Trophoblast cell (in vitro differentiated cells and primary cell): ENCODE measurements around the gene CACNA2D2.
A peak's percentile ranks its signal among the peaks of the same experiment; 100 is the strongest.

Source experiments
- DNase-seq, 2 donors: peaks; one replicate each; pipeline ENCODE4 v3.0.0-alpha.2; 2016
- H2AFZ ChIP-seq: 2 replicates; pipeline ENCODE4 v1.6.1; 2013; ENCODE audit warnings: low read length, moderate library complexity, mild to moderate bottlenecking; ENCODE audit not compliant: insufficient read depth, poor library complexity
- H2AK5ac ChIP-seq: 2 replicates; pipeline ENCODE4 v1.6.1; 2013; ENCODE audit warnings: mild to moderate bottlenecking, low read length
- H2BK120ac ChIP-seq: 2 replicates; pipeline ENCODE4 v1.6.1; 2013; ENCODE audit warnings: low read length, mild to moderate bottlenecking, moderate library complexity; ENCODE audit not compliant: insufficient read depth, poor library complexity
- H2BK12ac ChIP-seq: 2 replicates; pipeline ENCODE4 v1.6.1; 2013; ENCODE audit warnings: mild to moderate bottlenecking, low read length, moderate library complexity
- H2BK5ac ChIP-seq: 2 replicates; pipeline ENCODE4 v1.6.1; 2013; ENCODE audit warnings: low read length, low read depth, moderate library complexity, mild to moderate bottlenecking; ENCODE audit not compliant: poor library complexity
- H3K14ac ChIP-seq: 2 replicates; pipeline ENCODE4 v1.6.1; 2013; ENCODE audit warnings: mild to moderate bottlenecking, low read length
- H3K18ac ChIP-seq: 2 replicates; pipeline ENCODE4 v1.6.1; 2013; ENCODE audit warnings: mild to moderate bottlenecking, low read length
- H3K23ac ChIP-seq: 2 replicates; pipeline ENCODE4 v1.6.1; 2013; ENCODE audit warnings: low read length
- H3K27ac ChIP-seq: 2 replicates; pipeline ENCODE4 v1.5.1; 2013; ENCODE audit warnings: low read depth, mild to moderate bottlenecking, inconsistent platforms, low read length, moderate library complexity
- H3K27me3 ChIP-seq: 2 replicates; pipeline ENCODE4 v1.6.1; 2013; ENCODE audit warnings: inconsistent platforms, mild to moderate bottlenecking, low read length, moderate library complexity; ENCODE audit not compliant: insufficient read depth
- H3K36me3 ChIP-seq, 2 experiments: 1 replicate in 1 of 2; 2 replicates in 1 of 2; pipeline ENCODE4 v1.6.1; 2013; ENCODE audit warnings: low read length in 2 of 2, mild to moderate bottlenecking in 2 of 2, moderate library complexity in 1 of 2; ENCODE audit not compliant: insufficient read depth in 2 of 2, control insufficient read depth in 1 of 2
- H3K4ac ChIP-seq: 2 replicates; pipeline ENCODE4 v1.6.1; 2013; ENCODE audit warnings: low read depth, mild to moderate bottlenecking, low read length, moderate library complexity
- H3K4me1 ChIP-seq, 2 experiments: 1 replicate in 1 of 2; 2 replicates in 1 of 2; pipeline ENCODE4 v1.6.1; 2013; ENCODE audit warnings: low read length in 2 of 2, mild to moderate bottlenecking in 2 of 2, moderate library complexity in 1 of 2; ENCODE audit not compliant: insufficient read depth in 2 of 2, control insufficient read depth in 1 of 2
- H3K4me2 ChIP-seq: 2 replicates; pipeline ENCODE4 v1.6.1; 2013; ENCODE audit warnings: inconsistent platforms, mild to moderate bottlenecking, low read length, moderate library complexity
- H3K4me3 ChIP-seq: 2 replicates; pipeline ENCODE4 v1.5.1; 2013; ENCODE audit warnings: mild to moderate bottlenecking, low read depth, low read length, inconsistent platforms
- H3K79me1 ChIP-seq: one replicate; pipeline ENCODE4 v1.6.1; 2013; ENCODE audit warnings: low read length
- H3K79me2 ChIP-seq: 2 replicates; pipeline ENCODE4 v1.6.1; 2013; ENCODE audit warnings: low read length, mild to moderate bottlenecking; ENCODE audit not compliant: control insufficient read depth, insufficient read depth, poor library complexity
- H3K9ac ChIP-seq: 2 replicates; pipeline ENCODE4 v1.6.1; 2013; ENCODE audit warnings: mild to moderate bottlenecking, low read length
- H3K9me3 ChIP-seq: 2 replicates; pipeline ENCODE4 v1.6.1; 2013; ENCODE audit warnings: low read depth, mild to moderate bottlenecking, control low read depth, inconsistent platforms, low read length; ENCODE audit not compliant: insufficient read depth
- H4K12ac ChIP-seq: 2 replicates; pipeline ENCODE4 v1.6.1; 2013; ENCODE audit warnings: low read depth, mild to moderate bottlenecking, low read length, moderate library complexity
- H4K8ac ChIP-seq: 2 replicates; pipeline ENCODE4 v1.6.1; 2013; ENCODE audit warnings: low read depth, mild to moderate bottlenecking, low read length, moderate library complexity
- H4K91ac ChIP-seq: one replicate; pipeline ENCODE4 v1.6.1; 2013; ENCODE audit warnings: low read depth, mild to moderate bottlenecking, low read length, moderate library complexity
- WGBS: extraction: QIAGEN DNeasy Blood & Tissue Kit; methylation state at CpG from one replicate; pipeline ENCODE4 v1.1.7; 2013; ENCODE audit warnings: missing lambda C conversion rate; ENCODE audit not compliant: insufficient read length, insufficient coverage; ENCODE audit errors: extremely low coverage; 5-methylcytosine and 5-hydroxymethylcytosine counted together

The CACNA2D2 gene

GRCh38 chr3:50550079-50550736 lies 46.8 kb upstream of the CACNA2D2 start:
- Histone ChIP-seq H3K27me3 (no peaks in the 10 kb centered on the region), H2BK12ac (no peak overlapping the region)
- no CpG with 5 or more reads among the region's 13 CpGs for WGBS

GRCh38 chr3:50549226-50549625 lies 45.8 kb upstream of the CACNA2D2 start:
- H3K79me1 ChIP-seq: no peaks in the 10 kb centered on the region
- H3K4me2 ChIP-seq: no peak overlapping the region

More at GRCh38 chr3:50550079-50550736, 46.8 kb upstream of the CACNA2D2 start:
- Histone ChIP-seq H3K27ac (no peak overlapping the region), H2BK120ac (no peak overlapping the region), H3K14ac (no peak overlapping the region), H4K12ac (no peak overlapping the region), H3K9ac (no peak overlapping the region), H3K79me1 (no peaks in the 10 kb centered on the region), H2AK5ac (no peak overlapping the region), H4K91ac (no peak overlapping the region), H4K8ac (no peak overlapping the region), H3K79me2 (no peaks in the 10 kb centered on the region), H3K4me1 (no peaks in the 10 kb centered on the region), H3K23ac (no peak overlapping the region), H2AFZ (no peak overlapping the region), H3K36me3 (no peaks in the 10 kb centered on the region), H2BK5ac (no peak overlapping the region), H3K4me3 (no peak overlapping the region), H3K9me3 (no peaks in the 10 kb centered on the region), H3K4ac (no peak overlapping the region), H3K4me2 (no peak overlapping the region), H3K18ac (no peak overlapping the region)
- peak; percentile 58 to 74 for DNase-seq

GRCh38 chr3:50545781-50546180 lies 42.3 kb upstream of the CACNA2D2 start:
- Histone ChIP-seq H3K27me3 (no peaks in the 10 kb centered on the region), H3K4ac (no peak overlapping the region), H3K9me3 (no peaks in the 10 kb centered on the region), H3K79me2 (no peaks in the 10 kb centered on the region), H3K23ac (no peak overlapping the region), H2BK5ac (no peak overlapping the region), H3K4me2 (no peak overlapping the region), H3K79me1 (no peaks in the 10 kb centered on the region), H4K8ac (no peak overlapping the region), H2BK12ac (no peak overlapping the region), H3K36me3 (no peaks in the 10 kb centered on the region), H3K4me3 (no peak overlapping the region), H4K91ac (no peak overlapping the region), H4K12ac (no peak overlapping the region), H2BK120ac (no peak overlapping the region), H3K9ac (no peak overlapping the region), H2AFZ (no peak overlapping the region), H2AK5ac (no peak overlapping the region), H3K18ac (no peak overlapping the region), H3K4me1 (no peaks in the 10 kb centered on the region), H3K14ac (no peak overlapping the region), H3K27ac (no peak overlapping the region)
- no peak for DNase-seq
- WGBS: no CpG with 5 or more reads among the region's 1 CpG

More at GRCh38 chr3:50549226-50549625, 45.8 kb upstream of the CACNA2D2 start:
- H2AK5ac ChIP-seq: no peak overlapping the region
- no peaks in the 10 kb centered on the region for H3K9me3 ChIP-seq
- H2BK120ac ChIP-seq: no peak overlapping the region
- no peak overlapping the region for H2BK12ac ChIP-seq
- H2BK5ac ChIP-seq: no peak overlapping the region
- no peak overlapping the region for H3K4me3 ChIP-seq
- no peak for DNase-seq
- H3K4ac ChIP-seq: no peak overlapping the region
- no peaks in the 10 kb centered on the region for H3K4me1 ChIP-seq
- no peak overlapping the region for H4K8ac ChIP-seq
- no peak overlapping the region for H3K27ac ChIP-seq
- no peaks in the 10 kb centered on the region for H3K27me3 ChIP-seq
- H3K18ac ChIP-seq: no peak overlapping the region
- H3K36me3 ChIP-seq: no peaks in the 10 kb centered on the region
- no peak overlapping the region for H3K9ac ChIP-seq
- no peak overlapping the region for H4K12ac ChIP-seq
- no peak overlapping the region for H4K91ac ChIP-seq
- no peak overlapping the region for H3K14ac ChIP-seq
- no peak overlapping the region for H2AFZ ChIP-seq
- H3K79me2 ChIP-seq: no peaks in the 10 kb centered on the region
- WGBS: no CpG with 5 or more reads among the region's 3 CpGs
- H3K23ac ChIP-seq: no peak overlapping the region

GRCh38 chr3:50542177-50543034 lies 39.0 kb upstream of the CACNA2D2 start:
- Histone ChIP-seq H3K79me1 (no peaks in the 10 kb centered on the region), H4K12ac (no peak overlapping the region), H2AK5ac (no peak overlapping the region), H2BK5ac (no peak overlapping the region), H4K8ac (no peak overlapping the region), H3K27me3 (no peaks in the 10 kb centered on the region), H3K9ac (no peak overlapping the region), H4K91ac (no peak overlapping the region), H2BK12ac (no peak overlapping the region), H3K27ac (no peak overlapping the region), H2AFZ (no peak overlapping the region), H3K36me3 (no peaks in the 10 kb centered on the region), H3K79me2 (no peaks in the 10 kb centered on the region), H3K4ac (no peak overlapping the region), H3K9me3 (no peaks in the 10 kb centered on the region), H3K4me2 (no peak overlapping the region), H3K4me1 (no peaks in the 10 kb centered on the region), H3K4me3 (no peak overlapping the region), H3K18ac (no peak overlapping the region), H2BK120ac (no peak overlapping the region), H3K23ac (no peak overlapping the region), H3K14ac (no peak overlapping the region)
- DNase-seq: peak; percentile 59 to 85
- no CpG with 5 or more reads among the region's 2 CpGs for WGBS
